Activated CD8-positive, alpha-beta T cell treated with anti-CD3 and anti-CD28 coated beads for 36 hours (primary cell): Measurements from ENCODE around the gene TXNRD2. TPM values are rescaled to one million over a fixed set of nuclear protein-coding genes. Genes with fewer than 3 reads are reported as not detected.

Source experiments
- ATAC-seq: fragments of 200-7000 bp; cut with Tn5 transposase; one replicate; pipeline ENCODE4 v1.10.0; 2021; ENCODE audit warnings: mild to moderate bottlenecking, moderate library complexity
- CTCF ChIA-PET: fragments of 350-600 bp; sonication (Branson Sonifier 250); formaldehyde crosslinking; loops from one replicate; lab custom pipeline; 2021; ENCODE audit warnings: antibody characterized with exemption; lab: Charles Lee
- POLR2A ChIA-PET: fragments of 350-600 bp; sonication (Branson Sonifier 250); formaldehyde crosslinking; loops from one replicate; lab custom pipeline; 2021; ENCODE audit warnings: antibody characterized with exemption; lab: Charles Lee
- DNase-seq: peaks from one replicate; pipeline ENCODE4 v3.0.0-alpha.2; 2020
- H3K27ac Mint-ChIP-seq: one replicate; pipeline ENCODE4 v1.8.0; 2021; ENCODE audit warnings: mild to moderate bottlenecking, mixed read lengths
- H3K27me3 Mint-ChIP-seq: one replicate; pipeline ENCODE4 v1.8.0; 2021; ENCODE audit warnings: mixed read lengths
- H3K36me3 Mint-ChIP-seq: one replicate; pipeline ENCODE4 v1.8.0; 2021; ENCODE audit warnings: low read depth, mixed read lengths
- H3K4me1 Mint-ChIP-seq: one replicate; pipeline ENCODE4 v1.8.0; 2021; ENCODE audit warnings: low read depth, mixed read lengths
- H3K4me3 Mint-ChIP-seq: one replicate; pipeline ENCODE4 v1.8.0; 2021; ENCODE audit warnings: mild to moderate bottlenecking, moderate library complexity, mixed read lengths
- H3K9me3 Mint-ChIP-seq: one replicate; pipeline ENCODE4 v1.8.0; 2021; ENCODE audit warnings: mixed read lengths
- intact Hi-C: fragments of 100-400 bp; cut with micrococcal nuclease; formaldehyde crosslinking; loops from one replicate; pipeline ENCODE4 v1.10.0; 2022
- total RNA-seq, 2 experiments: library from RNA; stranded (reverse); gene quantifications; one replicate each; pipeline ENCODE4 v1.2.3, GENCODE V29; 2021
- TF ChIP-seq, protein P1 (sequence below): fragments of 200-600 bp; IDR thresholded peaks from one replicate; pipeline ENCODE4 v1.8.0; 2022; ENCODE audit warnings: antibody characterized with exemption, mild to moderate bottlenecking

Gene TXNRD2
- total RNA-seq, 2 experiments from 2014 or later: 18.0 to 18.5 TPM

DNA sequence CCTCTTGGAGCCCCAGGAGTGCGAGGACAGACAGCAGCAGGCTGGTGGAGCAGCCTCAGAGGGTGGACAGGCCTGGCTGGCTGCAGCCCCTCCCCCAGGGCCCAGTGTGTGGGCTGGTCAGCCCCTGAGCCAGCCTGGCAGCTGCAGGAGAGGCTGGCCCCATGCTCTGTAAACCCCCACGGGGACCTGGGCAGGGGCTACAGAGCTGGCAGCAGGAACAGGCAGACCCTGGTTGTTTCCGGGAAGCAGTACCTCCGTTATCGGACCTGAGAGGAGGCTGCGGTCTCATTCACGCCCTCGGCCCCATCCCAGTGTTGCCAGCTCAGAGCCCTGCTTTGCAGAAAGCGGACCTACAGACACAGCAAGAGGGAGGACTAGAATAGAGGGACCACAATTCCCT, 38.6 kb downstream of the TXNRD2 start:
- Mint-ChIP-seq H3K4me1 (no peaks in the 10 kb centered on the region), H3K9me3 (no peaks in the 10 kb centered on the region), H3K36me3 (no peaks in the 10 kb centered on the region), H3K4me3 (no peak overlapping the region), H3K27me3 (no peaks in the 10 kb centered on the region), H3K27ac (no peak overlapping the region)
- ChIA-PET POLR2A (interaction anchor here (0.7 to 1.0 kb wide), 2 partner anchors 28 to 38 kb away, joined by 3 read pairs; partner anchors contain the start of genes COMT and TXNRD2), CTCF (interaction anchor here (1.0 to 1.5 kb wide), 2 partner anchors 9 to 179 kb away, joined by 3 read pairs; no protein-coding TSS in a partner anchor)
- intact Hi-C loops: no loop called here
- TF ChIP-seq, protein P1, sequence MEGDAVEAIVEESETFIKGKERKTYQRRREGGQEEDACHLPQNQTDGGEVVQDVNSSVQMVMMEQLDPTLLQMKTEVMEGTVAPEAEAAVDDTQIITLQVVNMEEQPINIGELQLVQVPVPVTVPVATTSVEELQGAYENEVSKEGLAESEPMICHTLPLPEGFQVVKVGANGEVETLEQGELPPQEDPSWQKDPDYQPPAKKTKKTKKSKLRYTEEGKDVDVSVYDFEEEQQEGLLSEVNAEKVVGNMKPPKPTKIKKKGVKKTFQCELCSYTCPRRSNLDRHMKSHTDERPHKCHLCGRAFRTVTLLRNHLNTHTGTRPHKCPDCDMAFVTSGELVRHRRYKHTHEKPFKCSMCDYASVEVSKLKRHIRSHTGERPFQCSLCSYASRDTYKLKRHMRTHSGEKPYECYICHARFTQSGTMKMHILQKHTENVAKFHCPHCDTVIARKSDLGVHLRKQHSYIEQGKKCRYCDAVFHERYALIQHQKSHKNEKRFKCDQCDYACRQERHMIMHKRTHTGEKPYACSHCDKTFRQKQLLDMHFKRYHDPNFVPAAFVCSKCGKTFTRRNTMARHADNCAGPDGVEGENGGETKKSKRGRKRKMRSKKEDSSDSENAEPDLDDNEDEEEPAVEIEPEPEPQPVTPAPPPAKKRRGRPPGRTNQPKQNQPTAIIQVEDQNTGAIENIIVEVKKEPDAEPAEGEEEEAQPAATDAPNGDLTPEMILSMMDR: no peak
- DNase-seq (no peak), ATAC-seq (no peak)

DNA sequence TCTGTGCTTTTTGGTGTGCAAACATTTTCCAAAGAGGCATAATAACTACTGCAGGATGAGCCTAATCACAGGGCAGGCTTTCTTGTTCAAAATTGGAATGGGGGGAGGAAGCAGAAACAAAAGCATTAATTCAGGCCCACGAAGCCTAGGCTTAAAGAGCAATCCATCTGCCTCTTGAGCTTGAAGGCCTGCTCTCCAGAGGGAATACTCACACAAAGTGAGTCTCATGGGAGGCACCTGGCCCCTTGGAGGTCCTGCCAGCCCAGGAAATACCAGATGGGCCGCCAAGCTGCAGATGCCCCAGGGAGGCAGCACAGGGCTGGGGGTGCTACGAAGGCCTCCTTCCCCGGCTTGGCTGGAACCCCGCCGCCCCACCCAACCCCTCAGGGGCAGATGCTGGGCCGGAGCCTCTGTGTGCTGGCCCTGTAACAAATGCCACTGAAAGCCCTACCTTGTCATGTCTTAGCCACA, 39.3 kb downstream of the TXNRD2 start:
- Mint-ChIP-seq H3K27ac (no peak overlapping the region), H3K9me3 (no peaks in the 10 kb centered on the region), H3K36me3 (no peaks in the 10 kb centered on the region), H3K27me3 (no peaks in the 10 kb centered on the region), H3K4me3 (no peak overlapping the region), H3K4me1 (peaks cover 2% of the 10 kb centered on the region)
- intact Hi-C loops: no loop called here
- DNase-seq (no peak), ATAC-seq (no peak)
- TF ChIP-seq, protein P1: no peak
- POLR2A ChIA-PET: interaction anchor here (0.6 to 1.0 kb wide), 3 partner anchors 10 to 39 kb away, joined by 3 read pairs; partner anchors contain the start of genes COMT and TXNRD2
- CTCF ChIA-PET: interaction anchor here (1.5 to 2.9 kb wide), 3 partner anchors 8 to 171 kb away, joined by 3 to 18 read pairs (median 14); no protein-coding TSS in a partner anchor

DNA sequence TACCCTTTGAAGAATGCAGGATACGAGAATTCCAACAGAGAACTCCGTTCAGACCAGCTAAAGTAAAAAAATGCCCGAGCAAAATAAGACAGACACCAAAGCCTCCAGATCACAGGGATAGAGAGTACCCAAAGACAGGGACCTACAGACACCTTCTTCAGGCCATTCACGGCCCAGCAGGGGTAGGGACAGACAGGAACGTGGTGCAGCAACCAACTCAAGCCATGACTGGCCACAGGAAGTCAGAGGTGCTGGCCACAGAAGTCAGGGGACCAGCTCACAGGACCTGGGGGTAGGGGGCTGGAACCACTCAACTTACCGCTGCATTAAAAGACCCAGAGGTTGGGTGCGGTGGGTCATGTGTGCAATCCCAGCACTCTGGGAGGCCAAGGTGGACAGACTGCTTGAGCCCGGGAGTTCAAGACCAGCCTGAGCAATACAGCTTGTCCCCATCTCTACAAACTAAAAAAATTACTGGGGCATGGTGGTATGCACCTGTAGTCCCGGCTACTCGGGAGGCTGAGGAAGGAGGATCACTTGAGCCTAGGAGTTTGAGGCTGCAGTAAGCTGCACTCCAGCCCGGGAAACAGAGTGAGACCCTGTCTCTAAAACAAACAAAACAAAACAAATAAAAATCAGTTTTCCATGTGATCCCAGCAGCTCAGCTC, 39.9 kb downstream of the TXNRD2 start:
- Mint-ChIP-seq H3K36me3 (no peaks in the 10 kb centered on the region), H3K4me1 (peaks cover 8% of the 10 kb centered on the region), H3K27me3 (no peaks in the 10 kb centered on the region), H3K9me3 (no peaks in the 10 kb centered on the region), H3K4me3 (no peak overlapping the region), H3K27ac (no peak overlapping the region)
- DNase-seq: no peak
- TF ChIP-seq, protein P1: no peak
- POLR2A ChIA-PET: interaction anchor here (0.9 to 1.4 kb wide), 2 partner anchors 17 to 53 kb away, joined by 3 to 4 read pairs; no protein-coding TSS in a partner anchor
- no peak for ATAC-seq
- intact Hi-C loops: no loop called here
- CTCF ChIA-PET: interaction anchor here (1.2 to 2.9 kb wide), 4 partner anchors 9 to 171 kb away, joined by 3 to 18 read pairs (median 8); no protein-coding TSS in a partner anchor

DNA sequence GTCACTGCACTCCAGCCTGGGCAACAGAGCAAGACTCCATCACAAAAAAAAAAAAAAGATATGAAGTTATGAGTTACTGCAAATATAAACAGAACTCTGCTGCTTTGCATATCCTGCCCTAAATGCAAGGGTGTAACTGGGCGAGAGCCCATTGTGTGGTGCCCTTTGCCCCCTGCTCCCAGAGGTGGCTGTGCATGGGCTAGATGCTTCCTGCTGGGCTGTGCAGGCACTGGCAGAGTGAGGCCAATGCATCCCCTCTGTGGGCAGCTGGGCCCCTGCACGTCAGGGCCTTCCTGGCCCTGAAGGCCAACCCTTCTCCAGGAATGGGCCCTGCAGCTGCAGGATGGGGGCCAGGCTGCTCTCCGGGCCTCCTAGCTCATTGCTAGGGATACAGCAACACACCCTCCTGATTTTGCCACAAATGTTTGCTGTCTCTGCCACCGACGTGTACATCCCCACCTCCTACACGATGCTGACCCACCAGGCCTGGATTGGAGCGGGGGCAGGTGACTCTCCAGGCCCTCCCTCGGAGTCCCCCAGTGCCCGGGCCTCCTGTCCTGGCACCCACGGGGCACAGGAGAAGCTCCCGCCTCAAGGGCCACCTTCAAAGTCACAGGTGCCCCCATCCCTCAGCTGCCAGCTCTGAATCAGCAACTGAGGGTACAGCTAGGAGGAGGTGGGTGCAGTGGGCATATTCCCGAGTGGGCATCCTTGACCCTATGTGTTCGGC, 40.7 kb downstream of the TXNRD2 start:
- H3K4me3 Mint-ChIP-seq: no peak overlapping the region
- TF ChIP-seq, protein P1: no peak
- H3K4me1 Mint-ChIP-seq: peaks cover 16% of the 10 kb centered on the region
- DNase-seq: no peak
- H3K9me3 Mint-ChIP-seq: no peaks in the 10 kb centered on the region
- H3K27me3 Mint-ChIP-seq: no peaks in the 10 kb centered on the region
- ChIA-PET CTCF (interaction anchor here (1.2 to 2.9 kb wide), 4 partner anchors 9 to 170 kb away, joined by 3 to 18 read pairs (median 9); no protein-coding TSS in a partner anchor), POLR2A (interaction anchor here (1.4 kb wide), 1 partner anchor 53 kb away, joined by 4 read pairs; no protein-coding TSS in a partner anchor)
- no peak overlapping the region for H3K27ac Mint-ChIP-seq
- intact Hi-C loops: no loop called here
- H3K36me3 Mint-ChIP-seq: no peaks in the 10 kb centered on the region
- ATAC-seq: no peak
